MM.1S (cell line): ENCODE data around the gene MLLT1.

Experiments
- DNase-seq: peaks from one replicate; pipeline ENCODE4 v3.0.0-alpha.2; 2015
- H2AFZ ChIP-seq: fragments of 300-600 bp; sonication (generic); 2 replicates; pipeline ENCODE4 v1.6.0; 2016; ENCODE audit warnings: antibody characterized with exemption, low read length
- H3F3A ChIP-seq: fragments of 300-600 bp; sonication (generic); 2 replicates; pipeline ENCODE4 v1.6.1; 2016; ENCODE audit warnings: mild to moderate bottlenecking, antibody characterized with exemption, low read length, moderate library complexity, mixed read lengths; ENCODE audit not compliant: insufficient read depth
- H3K27ac ChIP-seq: fragments of 300-600 bp; sonication (generic); 2 replicates; pipeline ENCODE4 v1.5.1; 2016; ENCODE audit warnings: mild to moderate bottlenecking, low read length
- H3K27me3 ChIP-seq: fragments of 300-600 bp; sonication (generic); replicated peaks from 2 replicates; pipeline ENCODE4 v1.6.0; 2016; ENCODE audit warnings: low read length; ENCODE audit not compliant: insufficient read depth
- H3K36me3 ChIP-seq: fragments of 300-600 bp; sonication (generic); replicated peaks from 2 replicates; pipeline ENCODE4 v1.6.1; 2016; ENCODE audit warnings: mild to moderate bottlenecking, low read length, mixed read lengths; ENCODE audit not compliant: insufficient read depth
- H3K4me1 ChIP-seq: fragments of 300-600 bp; sonication (generic); 2 replicates; pipeline ENCODE4 v1.6.1; 2016; ENCODE audit warnings: low read length, mixed read lengths
- H3K4me2 ChIP-seq: fragments of 300-600 bp; sonication (generic); 2 replicates; pipeline ENCODE4 v1.6.0; 2016; ENCODE audit warnings: low read depth, low read length
- H3K4me3 ChIP-seq: fragments of 300-600 bp; sonication (generic); 2 replicates; pipeline ENCODE4 v1.5.1; 2016; ENCODE audit warnings: low read length, mixed read lengths
- H3K79me2 ChIP-seq: fragments of 300-600 bp; sonication (generic); 2 replicates; pipeline ENCODE4 v1.6.1; 2016; ENCODE audit warnings: mixed run types, low read length, mixed read lengths
- H3K9ac ChIP-seq: fragments of 300-600 bp; sonication (generic); 2 replicates; pipeline ENCODE4 v1.6.1; 2016; ENCODE audit warnings: low read length, mixed read lengths
- H3K9me2 ChIP-seq: fragments of 300-600 bp; sonication (generic); replicated peaks from 2 replicates; pipeline ENCODE4 v1.6.1; 2016; ENCODE audit warnings: mild to moderate bottlenecking, low read length, mixed read lengths; ENCODE audit not compliant: insufficient read depth
- H3K9me3 ChIP-seq: fragments of 300-600 bp; sonication (generic); replicated peaks from 2 replicates; pipeline ENCODE4 v1.6.1; 2016; ENCODE audit warnings: mild to moderate bottlenecking, low read length, mixed read lengths; ENCODE audit not compliant: insufficient read depth
- H4K20me1 ChIP-seq: fragments of 300-600 bp; sonication (generic); 2 replicates; pipeline ENCODE4 v1.6.1; 2016; ENCODE audit warnings: mild to moderate bottlenecking, low read length, moderate library complexity, mixed read lengths; ENCODE audit not compliant: insufficient read depth
- CTCF ChIP-seq: fragments of 300-600 bp; sonication (generic); IDR thresholded peaks from 2 replicates; pipeline ENCODE4 v1.5.1; 2016; ENCODE audit warnings: antibody characterized with exemption, low read length, mixed read lengths
- EZH2 ChIP-seq: fragments of 300-600 bp; sonication (generic); optimal IDR thresholded peaks from 2 replicates; pipeline ENCODE3; 2017; ENCODE audit warnings: low read depth, mild to moderate bottlenecking, antibody characterized with exemption, low read length, mixed read lengths
- EZH2phosphoT487 ChIP-seq: fragments of 300-600 bp; sonication (generic); IDR thresholded peaks from 2 replicates; pipeline ENCODE4 v1.6.1; 2018; ENCODE audit warnings: antibody characterized with exemption, low read length

Gene MLLT1

GRCh38 chr19:6222884-6223283 lies 56.9 kb downstream of the MLLT1 start:
- H3K9me2 ChIP-seq: no peaks in the 10 kb centered on the region
- no peaks in the 10 kb centered on the region for H3K27me3 ChIP-seq
- no peak overlapping the region for H2AFZ ChIP-seq
- H3K9ac ChIP-seq: no peak overlapping the region
- H3K4me2 ChIP-seq: no peak overlapping the region
- no peaks in the 10 kb centered on the region for H3K36me3 ChIP-seq
- peaks cover 22% of the 10 kb centered on the region for H3K79me2 ChIP-seq
- H3F3A ChIP-seq: no peaks in the 10 kb centered on the region
- no peak for TF ChIP-seq EZH2phosphoT487
- TF ChIP-seq EZH2: no peak
- no peak for TF ChIP-seq CTCF
- no peaks in the 10 kb centered on the region for H4K20me1 ChIP-seq
- no peaks in the 10 kb centered on the region for H3K9me3 ChIP-seq
- no peak for DNase-seq
- no peak overlapping the region for H3K4me3 ChIP-seq
- no peak overlapping the region for H3K27ac ChIP-seq
- no peaks in the 10 kb centered on the region for H3K4me1 ChIP-seq

DNA sequence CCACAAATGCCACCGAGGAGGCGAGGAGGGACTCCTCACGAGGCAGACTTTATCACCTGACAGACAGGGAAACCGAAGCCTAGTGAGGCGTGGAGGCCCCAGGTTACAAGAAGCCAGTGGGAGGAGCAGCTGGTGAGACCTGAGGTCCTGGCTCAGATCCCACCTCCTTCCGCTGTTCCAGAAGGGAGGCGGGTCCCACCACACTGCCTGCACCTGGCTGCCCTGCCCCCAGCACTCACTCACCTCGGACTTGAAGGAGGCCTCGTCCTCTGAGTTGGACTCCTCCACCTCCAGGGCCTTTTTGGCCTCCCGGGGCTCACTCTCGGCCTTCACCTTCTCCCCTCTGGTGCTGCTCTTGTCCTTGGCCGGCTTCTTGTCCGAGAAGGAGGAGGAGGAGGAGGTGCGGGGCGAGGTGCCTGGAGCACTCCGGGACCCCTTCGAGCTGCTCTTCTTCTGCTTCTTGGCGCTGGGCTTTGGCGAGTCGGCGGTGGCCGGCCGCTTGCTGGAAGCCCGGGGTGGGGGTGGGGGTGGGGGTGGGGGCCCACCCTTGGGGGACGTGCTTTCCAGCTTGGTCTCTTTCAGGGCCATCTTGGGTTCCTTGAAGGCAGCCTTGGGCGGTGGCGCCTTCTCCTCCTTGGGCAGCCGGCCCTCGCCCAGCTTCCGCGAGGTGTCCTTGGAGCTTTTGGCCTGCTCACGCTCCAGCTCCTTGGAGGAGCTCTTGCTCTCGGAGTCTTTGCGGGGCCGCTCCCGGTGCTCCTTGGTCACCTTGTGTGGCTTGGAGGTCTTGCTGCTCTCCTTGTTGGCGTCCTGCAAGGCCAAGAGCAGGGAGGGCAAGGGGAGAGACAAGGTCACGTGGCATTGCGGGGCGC lies 57.7 kb downstream of the MLLT1 start:
- Histone ChIP-seq H4K20me1 (no peaks in the 10 kb centered on the region), H2AFZ (no peak overlapping the region), H3K27me3 (no peaks in the 10 kb centered on the region), H3K36me3 (no peaks in the 10 kb centered on the region), H3K9me3 (no peaks in the 10 kb centered on the region), H3K9me2 (no peaks in the 10 kb centered on the region), H3F3A (no peaks in the 10 kb centered on the region), H3K27ac (no peak overlapping the region), H3K4me3 (no peak overlapping the region), H3K4me2 (no peak overlapping the region), H3K4me1 (no peaks in the 10 kb centered on the region), H3K9ac (no peak overlapping the region), H3K79me2 (peaks cover 20% of the 10 kb centered on the region)
- TF ChIP-seq EZH2phosphoT487 (no peak), CTCF (no peak), EZH2 (no peak)
- DNase-seq: no peak

GRCh38 chr19:6221220-6221877 lies 58.4 kb downstream of the MLLT1 start:
- H3K9ac ChIP-seq: no peak overlapping the region

More at GRCh38 chr19:6221220-6221877, 58.4 kb downstream of the MLLT1 start:
- Histone ChIP-seq H3K27me3 (no peaks in the 10 kb centered on the region), H3K4me1 (no peaks in the 10 kb centered on the region), H3K9me3 (no peaks in the 10 kb centered on the region), H3K9me2 (no peaks in the 10 kb centered on the region), H4K20me1 (no peaks in the 10 kb centered on the region), H3K27ac (no peak overlapping the region), H3F3A (no peaks in the 10 kb centered on the region), H3K36me3 (no peaks in the 10 kb centered on the region), H3K79me2 (peaks cover 17% of the 10 kb centered on the region), H2AFZ (no peak overlapping the region), H3K4me2 (no peak overlapping the region), H3K4me3 (no peak overlapping the region)
- DNase-seq: no peak
- TF ChIP-seq EZH2phosphoT487: no peak
